DOHH2 (cell line): ENCODE measurements around the gene PIK3CB.

ENCODE experiments used
- H3F3A ChIP-seq: fragments of 200-600 bp; sonication (generic), shearing (Covaris generic); 2 replicates; pipeline ENCODE4 v1.6.0; 2016; ENCODE audit warnings: antibody characterized with exemption, mild to moderate bottlenecking; ENCODE audit not compliant: control insufficient read depth, insufficient read depth
- H3K27ac ChIP-seq: fragments of 200-600 bp; sonication (generic); 2 replicates; pipeline ENCODE4 v1.5.1; 2014; ENCODE audit warnings: low read depth, mild to moderate bottlenecking, low read length, moderate library complexity
- H3K27me3 ChIP-seq: fragments of 200-600 bp; sonication (generic); 2 replicates; pipeline ENCODE4 v1.6.1; 2014; ENCODE audit warnings: mild to moderate bottlenecking, low read length, mixed read lengths; ENCODE audit not compliant: control insufficient read depth
- H3K36me3 ChIP-seq: fragments of 200-600 bp; sonication (generic); 2 replicates; pipeline ENCODE4 v1.6.1; 2014; ENCODE audit warnings: mild to moderate bottlenecking, low read length, moderate library complexity, mixed read lengths; ENCODE audit not compliant: control insufficient read depth
- H3K4me1 ChIP-seq: fragments of 200-600 bp; sonication (generic); 2 replicates; pipeline ENCODE4 v1.6.1; 2014; ENCODE audit warnings: mild to moderate bottlenecking, low read length, mixed read lengths; ENCODE audit not compliant: control insufficient read depth
- H3K4me2 ChIP-seq: fragments of 200-600 bp; sonication (generic); 2 replicates; pipeline ENCODE4 v1.6.0; 2014; ENCODE audit warnings: mild to moderate bottlenecking, low read length, moderate library complexity
- H3K4me3 ChIP-seq: fragments of 200-600 bp; sonication (generic); 2 replicates; pipeline ENCODE4 v1.5.1; 2014; ENCODE audit warnings: mild to moderate bottlenecking, low read length, mixed read lengths
- H3K79me2 ChIP-seq: fragments of 200-600 bp; sonication (generic); 2 replicates; pipeline ENCODE4 v1.6.1; 2014; ENCODE audit warnings: mild to moderate bottlenecking, low read length, mixed read lengths; ENCODE audit not compliant: control insufficient read depth
- H3K9me2 ChIP-seq: fragments of 200-600 bp; sonication (generic); replicated peaks from 2 replicates; pipeline ENCODE4 v1.6.1; 2014; ENCODE audit warnings: mild to moderate bottlenecking, low read length, mixed read lengths; ENCODE audit not compliant: control insufficient read depth
- H3K9me3 ChIP-seq: fragments of 200-600 bp; sonication (generic); 2 replicates; pipeline ENCODE4 v1.6.1; 2014; ENCODE audit warnings: antibody characterized with exemption, low read length, mixed read lengths; ENCODE audit not compliant: control insufficient read depth, insufficient read depth
- H4K20me1 ChIP-seq: fragments of 200-600 bp; sonication (generic); 2 replicates; pipeline ENCODE4 v1.6.0; 2014; ENCODE audit warnings: low read depth, mild to moderate bottlenecking, antibody characterized with exemption, low read length, moderate library complexity; ENCODE audit not compliant: control insufficient read depth, insufficient read depth
- CTCF ChIP-seq: fragments of 200-600 bp; sonication (generic); IDR thresholded peaks from one replicate; pipeline ENCODE4 v1.5.1; 2014; ENCODE audit warnings: antibody characterized with exemption, mild to moderate bottlenecking, low read depth, low read length; ENCODE audit not compliant: poor library complexity, severe bottlenecking
- EZH2phosphoT487 ChIP-seq: fragments of 200-600 bp; sonication (generic); IDR thresholded peaks from 2 replicates; pipeline ENCODE4 v1.6.1; 2017; ENCODE audit warnings: borderline replicate concordance, mild to moderate bottlenecking, antibody characterized with exemption, low read length, moderate library complexity, mixed read lengths

The PIK3CB gene

DNA sequence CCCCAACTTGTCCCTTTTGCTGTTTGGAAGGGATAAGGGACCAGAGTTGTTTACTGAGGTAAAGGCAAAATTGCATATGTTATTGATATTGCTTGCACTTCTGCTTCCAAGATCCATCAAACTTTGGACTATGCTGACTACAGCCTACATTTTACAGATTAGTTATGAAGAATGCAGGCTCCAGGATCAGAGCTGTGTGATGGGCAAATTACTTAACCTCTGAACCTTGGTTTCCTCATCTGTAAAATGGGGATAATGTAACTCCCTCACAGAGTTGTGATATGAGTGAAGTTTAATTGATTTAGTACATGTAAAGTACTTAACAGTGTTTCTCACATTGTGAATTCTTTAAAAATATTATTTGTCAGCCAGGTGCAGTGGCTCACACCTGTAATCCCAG is 210.2 kb downstream of the PIK3CB start:
- Histone ChIP-seq H3K9me2 (no peaks in the 10 kb centered on the region), H3K4me2 (no peak overlapping the region), H3K36me3 (peaks cover 32% of the 10 kb centered on the region), H3K4me1 (no peaks in the 10 kb centered on the region), H3K27ac (no peak overlapping the region), H3K9me3 (no peaks in the 10 kb centered on the region), H3K27me3 (no peaks in the 10 kb centered on the region), H3K4me3 (no peak overlapping the region), H4K20me1 (no peaks in the 10 kb centered on the region; the same call in 1 of the 2 replicates), H3K79me2 (peaks cover 7% of the 10 kb centered on the region), H3F3A (no peaks in the 10 kb centered on the region)
- no peak for TF ChIP-seq CTCF
- no peak for TF ChIP-seq EZH2phosphoT487

DNA sequence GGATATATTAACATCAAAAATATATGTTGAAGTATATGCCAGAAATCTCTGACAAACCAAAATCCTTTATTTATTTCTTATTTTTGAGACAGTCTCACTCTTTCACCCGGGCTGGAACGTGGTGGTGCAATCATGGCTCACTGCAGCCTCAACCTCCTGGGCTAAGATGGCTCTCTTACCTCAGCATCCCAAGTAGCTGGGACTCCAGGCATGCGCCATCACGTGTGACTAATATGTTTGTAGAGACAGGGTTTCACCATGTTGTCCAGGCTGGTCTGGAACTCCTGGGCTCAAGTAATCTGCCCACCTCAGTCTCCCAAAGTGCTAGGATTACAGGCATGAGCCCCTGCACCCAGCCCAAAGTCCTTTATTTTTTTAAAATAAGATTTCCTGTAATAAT is 214.3 kb downstream of the PIK3CB start:
- Histone ChIP-seq H3K79me2 (peaks cover 39% of the 10 kb centered on the region), H3K36me3 (peaks cover 9% of the 10 kb centered on the region), H3K27me3 (no peaks in the 10 kb centered on the region), H3K4me3 (no peak overlapping the region), H4K20me1 (no peaks in the 10 kb centered on the region; the same call in 1 of the 2 replicates), H3K4me1 (peaks cover 14% of the 10 kb centered on the region), H3K9me2 (no peaks in the 10 kb centered on the region), H3K9me3 (no peaks in the 10 kb centered on the region), H3K27ac (no peak overlapping the region), H3F3A (no peaks in the 10 kb centered on the region; the same call in 1 of the 2 replicates), H3K4me2 (no peak overlapping the region)
- TF ChIP-seq CTCF (no peak), EZH2phosphoT487 (no peak)

GRCh38 chr3:138615462-138615861 is 219.3 kb downstream of the PIK3CB start:
- H3K36me3 ChIP-seq, result peaks cover 14% of the 10 kb centered on the region
- H4K20me1 ChIP-seq, result no peaks in the 10 kb centered on the region
- H3K27ac ChIP-seq, result no peak overlapping the region
- no peaks in the 10 kb centered on the region for H3K27me3 ChIP-seq
- peaks cover 32% of the 10 kb centered on the region for H3K4me1 ChIP-seq
- H3F3A ChIP-seq, result no peaks in the 10 kb centered on the region; the same call in 1 of the 2 replicates
- no peaks in the 10 kb centered on the region for H3K9me2 ChIP-seq
- H3K4me2 ChIP-seq, result no peak overlapping the region
- TF ChIP-seq CTCF (no peak), EZH2phosphoT487 (no peak)
- no peaks in the 10 kb centered on the region for H3K9me3 ChIP-seq
- H3K4me3 ChIP-seq, result no peak overlapping the region
- peaks cover 88% of the 10 kb centered on the region for H3K79me2 ChIP-seq
